HG03045 (cell line): Measurements from ENCODE around the gene SPATS2L.

Experiments used
- ATAC-seq: cut with Tn5 transposase; IDR thresholded peaks from one replicate; pipeline ENCODE4 v1.9.1; 2021; ENCODE audit warnings: mild to moderate bottlenecking, moderate library complexity; ENCODE audit not compliant: unreplicated experiment

SPATS2L gene

DNA sequence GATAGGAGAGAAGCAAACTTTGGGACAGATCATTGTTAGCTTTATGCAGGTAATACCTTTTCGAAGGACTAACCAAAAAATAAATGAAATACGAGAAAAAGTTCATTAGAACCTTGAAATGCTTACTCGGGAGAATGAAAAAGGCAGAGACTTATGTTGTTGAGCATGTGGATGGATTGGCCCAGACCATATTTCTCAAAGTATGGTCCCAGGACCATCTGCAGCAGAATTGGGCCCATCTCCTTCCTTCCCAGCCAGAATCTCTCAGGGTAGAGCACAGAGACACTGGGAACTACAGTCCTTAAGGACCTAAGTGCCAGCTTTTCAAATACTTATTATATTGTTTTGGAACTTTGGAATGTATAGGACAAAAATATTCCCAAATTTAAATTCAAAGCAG lies 152.6 kb downstream of the SPATS2L start:
- no peak for ATAC-seq

GRCh38 chr2:200461846-200462710 lies 155.6 kb downstream of the SPATS2L start:
- no peak for ATAC-seq

GRCh38 chr2:200463452-200463851 lies 157.0 kb downstream of the SPATS2L start:
- no peak for ATAC-seq

DNA sequence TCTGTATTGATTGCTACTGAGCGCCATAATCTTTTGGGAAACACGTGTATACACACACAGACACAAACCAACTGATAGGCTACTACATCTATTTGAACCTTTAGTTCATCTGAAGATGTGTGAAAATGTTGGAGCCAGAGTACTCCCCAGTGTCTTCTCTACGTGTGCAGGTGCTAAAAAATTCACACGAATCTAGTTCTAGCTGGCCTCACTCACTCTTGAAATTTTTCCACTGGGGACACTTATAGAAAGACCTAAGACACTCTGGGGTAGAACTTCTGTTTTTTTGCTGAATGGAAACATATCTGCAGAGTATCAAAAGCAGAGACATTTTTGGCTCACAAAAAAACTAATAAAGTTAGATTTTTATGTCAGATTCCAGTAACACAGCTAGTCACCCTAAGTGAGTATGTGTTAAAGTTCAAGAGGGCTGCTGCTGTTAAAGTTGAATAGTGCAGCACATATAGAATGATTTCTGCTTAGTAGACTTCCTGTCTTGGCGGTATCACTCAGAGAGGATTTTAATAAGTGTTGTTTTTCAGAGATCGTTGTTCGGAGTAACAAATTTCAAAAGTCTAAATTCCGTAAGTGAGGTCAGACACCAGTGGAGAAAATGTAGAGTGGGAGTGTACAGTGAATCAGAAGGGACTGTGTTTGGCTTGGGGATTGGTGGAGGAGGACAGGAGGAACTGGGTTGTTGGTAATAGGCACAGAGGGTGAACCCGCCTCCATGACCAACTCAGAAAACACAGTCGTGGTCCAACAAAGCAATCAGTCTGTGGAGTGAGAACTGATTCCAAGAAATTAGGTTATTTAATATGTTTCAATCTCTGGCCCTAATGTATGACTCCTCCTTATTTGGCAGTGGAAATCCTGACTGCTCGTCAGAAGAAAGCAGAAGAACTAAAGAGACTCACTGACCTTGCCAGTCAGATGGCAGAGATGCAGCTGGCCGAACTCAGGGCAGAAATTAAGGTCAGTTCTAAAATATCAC lies 160.2 kb downstream of the SPATS2L start:
- no peak for ATAC-seq

DNA sequence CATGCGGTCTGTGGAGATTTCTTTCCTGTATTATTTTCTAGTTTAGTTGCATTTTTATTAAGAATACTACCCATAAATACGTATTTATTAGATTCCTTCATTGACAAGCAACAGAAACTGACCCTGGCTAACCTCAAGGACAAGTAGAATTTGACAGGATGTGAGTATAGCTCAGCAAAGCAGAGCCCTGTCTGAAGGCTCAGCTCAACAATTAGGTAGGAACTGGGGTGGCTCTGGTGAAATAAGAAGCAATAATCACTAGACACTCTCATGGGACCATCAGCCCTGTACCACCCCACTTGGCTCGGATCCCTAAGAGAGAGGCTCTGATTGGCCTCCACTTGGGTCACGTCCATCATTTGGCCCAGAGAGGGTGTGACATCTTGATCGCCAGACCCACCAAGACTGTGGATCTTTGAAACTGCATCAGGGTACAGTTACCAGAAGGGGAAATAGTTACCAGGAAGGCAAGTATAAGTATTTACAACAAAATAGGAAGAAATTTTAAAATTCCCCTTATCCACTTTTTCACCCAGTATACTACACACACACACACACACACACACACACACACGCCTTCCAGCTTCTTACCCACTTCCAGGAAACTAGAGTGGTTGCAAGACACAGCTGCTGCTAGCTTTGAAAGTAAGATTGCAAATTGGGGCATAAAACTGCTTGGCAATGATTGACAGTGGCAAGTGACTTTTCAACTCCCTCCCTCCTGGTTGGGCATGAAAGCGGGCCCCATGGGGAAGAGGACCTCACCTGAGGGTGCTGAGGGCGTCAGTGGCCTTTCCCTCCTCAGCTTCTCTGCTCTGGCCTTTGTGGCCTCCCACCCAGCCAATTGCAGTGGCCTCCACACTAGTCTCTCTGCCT lies 161.6 kb downstream of the SPATS2L start:
- no peak for ATAC-seq

- no peak for ATAC-seq
Observed at GRCh38 chr2:200469708-200470211, 163.3 kb downstream of the SPATS2L start.

GRCh38 chr2:200470230-200470629 lies 163.7 kb downstream of the SPATS2L start:
- ATAC-seq: no peak

DNA sequence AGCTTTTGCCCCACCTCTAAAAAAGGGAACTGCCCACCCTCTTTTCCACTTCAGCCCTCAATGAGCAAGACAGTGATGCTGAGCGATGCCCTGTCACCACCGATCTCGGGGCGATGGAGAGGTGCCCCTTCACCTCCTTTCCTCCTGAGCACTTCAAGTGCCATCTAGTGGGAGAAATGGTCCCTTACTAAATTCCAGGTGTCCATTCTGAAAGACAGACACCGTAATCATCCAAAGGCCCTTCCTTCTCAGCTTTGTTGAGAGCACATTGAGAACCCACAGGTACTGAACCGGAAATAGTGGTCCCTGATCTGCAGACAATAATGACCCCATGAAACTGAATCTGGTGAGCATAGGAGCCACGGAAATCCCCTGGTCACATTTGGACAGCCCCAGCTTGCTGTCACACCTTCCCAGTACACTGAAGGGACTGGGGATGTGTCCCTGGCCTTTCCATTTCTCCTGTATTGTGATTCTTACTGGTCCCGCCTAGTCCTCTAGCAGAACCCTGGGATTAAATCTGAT lies 164.9 kb downstream of the SPATS2L start:
- peak; percentile 87 for ATAC-seq

DNA sequence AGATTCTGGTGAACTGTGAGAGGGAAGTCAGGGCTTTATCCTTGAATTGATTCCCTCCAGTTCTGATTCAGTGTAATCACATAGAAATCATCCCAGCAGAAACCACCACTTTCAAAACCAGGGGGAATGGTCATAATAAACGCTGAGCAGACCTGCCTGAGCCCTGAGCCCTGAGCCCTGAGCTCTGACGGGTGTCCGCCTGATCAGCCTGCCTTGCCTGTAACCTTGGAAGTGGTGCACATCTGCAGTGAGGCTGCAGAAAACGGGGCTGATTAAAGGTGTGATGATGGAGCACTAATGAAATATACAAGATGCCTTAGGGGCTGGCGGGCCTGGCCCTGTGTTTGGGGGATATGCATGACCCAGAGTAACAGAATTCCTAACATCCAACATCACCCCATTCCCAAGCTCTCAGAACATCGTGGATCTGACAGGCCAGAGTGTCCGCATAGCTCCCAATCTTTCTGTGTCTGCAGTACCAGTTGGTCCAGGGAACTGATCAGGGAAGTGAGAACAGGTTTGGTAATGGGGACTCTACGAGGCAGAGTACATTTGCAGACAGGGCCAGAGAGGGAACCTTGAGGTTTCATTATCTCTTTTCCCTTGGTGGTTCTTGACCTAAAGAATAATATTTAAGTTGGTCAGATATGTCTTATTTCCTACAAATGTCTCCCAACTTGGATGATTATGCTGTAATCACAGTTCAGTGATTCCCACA lies 165.6 kb downstream of the SPATS2L start:
- peak; percentile 7 for ATAC-seq

DNA sequence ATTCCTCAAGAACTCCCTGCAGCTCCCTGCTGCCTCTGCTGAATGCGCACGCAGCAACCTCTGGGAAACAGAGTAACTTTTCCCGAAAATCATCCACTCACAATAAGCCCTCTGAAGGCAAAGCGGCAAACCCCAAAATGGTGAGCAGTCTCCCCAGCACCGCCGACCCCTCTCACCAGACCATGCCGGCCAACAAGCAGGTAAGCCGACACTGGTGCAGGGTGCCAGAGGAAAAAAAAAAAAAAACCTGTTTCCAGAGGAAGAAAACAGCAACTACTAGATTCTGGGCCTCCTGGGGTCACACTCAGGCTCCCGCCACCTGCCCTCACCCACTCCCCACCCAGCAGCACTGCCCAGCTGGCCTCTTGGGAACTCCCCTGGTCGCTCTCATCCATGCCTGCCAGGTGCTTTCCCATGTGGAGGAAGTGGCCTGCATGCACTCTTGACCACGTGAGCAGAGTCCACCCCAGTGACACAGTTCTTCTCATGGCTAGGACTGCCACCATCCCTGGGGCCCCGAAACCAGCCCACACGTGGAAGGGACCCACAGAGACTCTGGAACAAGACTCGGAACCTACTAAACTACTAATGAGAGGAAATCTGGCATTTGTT lies 166.5 kb downstream of the SPATS2L start:
- no peak for ATAC-seq

DNA sequence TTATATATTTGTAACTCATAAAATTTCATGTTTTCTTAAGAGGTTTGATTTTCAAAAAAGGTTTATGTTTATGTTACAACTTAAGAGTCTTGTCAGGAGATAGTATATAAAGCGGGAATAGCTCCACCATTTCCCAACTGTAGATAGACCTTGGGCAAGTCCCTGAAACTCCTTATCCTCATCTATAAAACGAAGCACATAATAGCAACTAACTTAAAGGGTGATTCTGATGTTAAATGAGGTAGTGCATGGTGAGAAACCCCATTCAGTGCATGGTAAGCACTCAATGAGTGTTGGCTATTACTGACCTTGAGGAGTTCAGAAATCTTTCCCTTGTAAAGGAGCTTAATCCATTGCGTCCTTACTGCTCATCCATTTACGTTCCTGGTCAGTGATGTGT lies 169.3 kb downstream of the SPATS2L start:
- no peak for ATAC-seq

DNA sequence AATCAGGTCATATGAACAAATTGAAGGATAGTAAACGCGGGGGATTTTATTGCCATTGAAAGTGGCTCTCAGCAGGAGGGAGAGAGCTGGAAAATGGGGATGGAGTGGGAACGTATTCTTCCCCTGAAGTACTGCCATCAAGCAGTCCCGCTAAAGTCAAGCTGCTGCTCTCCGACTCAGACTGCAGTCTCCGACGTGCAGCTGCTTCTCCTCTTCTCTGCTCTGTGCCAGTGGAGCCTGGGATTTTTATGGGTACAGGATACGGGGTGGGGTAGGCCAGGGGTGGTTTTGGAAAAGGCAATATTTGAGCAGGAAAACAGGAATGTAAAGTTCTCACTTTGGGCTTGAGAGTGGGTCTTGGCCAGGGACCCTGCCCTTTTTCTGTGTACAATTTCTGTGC lies 170.3 kb downstream of the SPATS2L start:
- ATAC-seq: no peak

GRCh38 chr2:200477667-200478131 lies 171.2 kb downstream of the SPATS2L start:
- no peak for ATAC-seq

DNA sequence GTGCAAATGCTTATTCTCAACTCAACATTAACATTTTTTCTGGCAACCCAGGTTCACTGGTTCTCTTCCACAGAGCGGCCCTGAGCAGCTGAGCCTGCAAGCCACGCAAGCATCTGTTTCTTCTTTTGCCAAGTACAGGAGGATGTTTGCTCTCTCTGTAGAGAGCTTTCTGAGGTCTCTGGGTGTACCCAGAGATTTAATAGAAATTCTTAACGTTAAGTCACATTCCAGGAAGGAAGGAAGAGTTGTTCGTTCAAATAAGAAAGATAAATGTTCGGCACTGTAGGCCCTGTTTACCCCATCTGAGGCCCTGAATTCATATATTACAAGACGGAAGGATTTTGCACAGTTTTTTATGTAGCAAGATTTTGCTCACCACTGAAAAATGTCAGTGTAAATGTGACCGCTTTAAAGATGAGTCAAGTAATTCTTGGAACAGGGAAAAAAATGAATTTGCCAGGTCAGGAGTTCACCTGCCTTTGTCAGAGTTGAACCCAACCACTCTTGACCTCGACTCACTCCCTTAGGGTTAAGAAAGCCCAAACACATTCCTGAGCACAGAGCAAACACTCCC lies 173.3 kb downstream of the SPATS2L start:
- no peak for ATAC-seq

DNA sequence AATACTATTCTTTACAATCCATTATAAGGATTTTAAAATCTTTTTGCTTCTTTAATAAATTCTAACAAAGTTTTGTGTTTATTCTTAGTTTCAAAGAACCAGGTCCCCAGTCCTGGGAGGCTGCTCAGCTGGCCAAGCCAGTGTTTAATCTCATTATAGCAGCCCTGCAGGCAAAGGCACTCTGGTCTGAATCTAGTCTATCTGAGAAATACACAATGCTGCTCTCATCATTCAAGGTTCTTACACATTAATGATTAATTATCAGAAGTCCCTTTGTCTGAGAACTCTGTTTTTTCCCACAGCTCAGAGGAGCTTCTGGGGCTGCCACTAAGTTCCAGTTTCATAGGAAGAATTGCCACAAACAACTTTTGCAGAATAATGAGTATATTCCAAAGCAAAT lies 175.7 kb downstream of the SPATS2L start:
- ATAC-seq: no peak

- no peak for ATAC-seq
Observed at GRCh38 chr2:200483729-200484198, 177.3 kb downstream of the SPATS2L start.

- ATAC-seq: no peak
Observed at GRCh38 chr2:200484934-200485333, 178.4 kb downstream of the SPATS2L start.

GRCh38 chr2:200486529-200486928 lies 180.0 kb downstream of the SPATS2L start:
- no peak for ATAC-seq

GRCh38 chr2:200488169-200488568 lies 181.7 kb downstream of the SPATS2L start:
- ATAC-seq: no peak
